GM20431 (cell line): Measurements from ENCODE around the gene ARHGAP40.

Experiments used
- in situ Hi-C: fragments of 300-500 bp; cut with MseI, MboI; formaldehyde crosslinking; loops from one replicate; pipeline ENCODE4 v1.15.0; 2020; ENCODE audit warnings: low sequenced_read_pairs; ENCODE audit not compliant: unreplicated experiment

The ARHGAP40 gene

GRCh38 chr20:38670786-38671185 is 69.2 kb downstream of the ARHGAP40 start:
- in situ Hi-C loops, result loop anchor here (25.0 kb wide), 1 partner anchor 242 kb away; no protein-coding TSS in a partner anchor

- in situ Hi-C loops, result loop anchor here (25.0 kb wide), 1 partner anchor 241 kb away; no protein-coding TSS in a partner anchor
These were observed 69.6 kb downstream of the ARHGAP40 start for GRCh38 chr20:38671186-38671585.

- in situ Hi-C loops, result loop anchor here (25.0 kb wide), 1 partner anchor 241 kb away; no protein-coding TSS in a partner anchor
These were observed 70.2 kb downstream of the ARHGAP40 start for GRCh38 chr20:38671701-38672292.

GRCh38 chr20:38672504-38672903 is 70.9 kb downstream of the ARHGAP40 start:
- in situ Hi-C loops, result loop anchor here (25.0 kb wide), 1 partner anchor 240 kb away; no protein-coding TSS in a partner anchor

- in situ Hi-C loops, result loop anchor here (25.0 kb wide), 1 partner anchor 239 kb away; no protein-coding TSS in a partner anchor
These were observed 71.7 kb downstream of the ARHGAP40 start for GRCh38 chr20:38673261-38673660.

- in situ Hi-C loops, result loop anchor here (25.0 kb wide), 1 partner anchor 239 kb away; no protein-coding TSS in a partner anchor
These were observed 72.1 kb downstream of the ARHGAP40 start for GRCh38 chr20:38673725-38674091.

- in situ Hi-C loops, result loop anchor here (25.0 kb wide), 1 partner anchor 238 kb away; no protein-coding TSS in a partner anchor
These were observed 72.6 kb downstream of the ARHGAP40 start for GRCh38 chr20:38674092-38674764.

- in situ Hi-C loops, result loop anchor here (25.0 kb wide), 1 partner anchor 238 kb away; no protein-coding TSS in a partner anchor
These were observed 73.1 kb downstream of the ARHGAP40 start for GRCh38 chr20:38674765-38675133.

GRCh38 chr20:38676576-38676975 is 75.0 kb downstream of the ARHGAP40 start:
- in situ Hi-C loops, result no loop called here

GRCh38 chr20:38680500-38681306 is 79.1 kb downstream of the ARHGAP40 start:
- in situ Hi-C loops, result no loop called here

- in situ Hi-C loops, result no loop called here
These were observed 83.7 kb downstream of the ARHGAP40 start for GRCh38 chr20:38685271-38685670.

GRCh38 chr20:38685853-38686473 is 84.4 kb downstream of the ARHGAP40 start:
- in situ Hi-C loops, result no loop called here

- in situ Hi-C loops, result no loop called here
These were observed 91.1 kb downstream of the ARHGAP40 start for GRCh38 chr20:38692436-38693411.

- in situ Hi-C loops, result no loop called here
These were observed 95.7 kb downstream of the ARHGAP40 start for GRCh38 chr20:38697306-38697705.

- in situ Hi-C loops, result no loop called here
These were observed 96.9 kb downstream of the ARHGAP40 start for GRCh38 chr20:38698541-38698940.

- in situ Hi-C loops, result no loop called here
These were observed 98.5 kb downstream of the ARHGAP40 start for GRCh38 chr20:38700141-38700540.
